NOMO-1 (cell line): Measurements from ENCODE around the gene EYA2.
"Not testable (repeated sequence)": the region's sequence is repeated elsewhere in the genome, so short reads cannot be mapped to it uniquely, and the experiment has no call there.

Source experiments
- DNase-seq, 2 experiments: peaks; one replicate each; lab custom pipeline; 2025; ENCODE audit not compliant: unreplicated experiment in 2 of 2; lab: John Stamatoyannopoulos, UW

Gene EYA2, protein sequence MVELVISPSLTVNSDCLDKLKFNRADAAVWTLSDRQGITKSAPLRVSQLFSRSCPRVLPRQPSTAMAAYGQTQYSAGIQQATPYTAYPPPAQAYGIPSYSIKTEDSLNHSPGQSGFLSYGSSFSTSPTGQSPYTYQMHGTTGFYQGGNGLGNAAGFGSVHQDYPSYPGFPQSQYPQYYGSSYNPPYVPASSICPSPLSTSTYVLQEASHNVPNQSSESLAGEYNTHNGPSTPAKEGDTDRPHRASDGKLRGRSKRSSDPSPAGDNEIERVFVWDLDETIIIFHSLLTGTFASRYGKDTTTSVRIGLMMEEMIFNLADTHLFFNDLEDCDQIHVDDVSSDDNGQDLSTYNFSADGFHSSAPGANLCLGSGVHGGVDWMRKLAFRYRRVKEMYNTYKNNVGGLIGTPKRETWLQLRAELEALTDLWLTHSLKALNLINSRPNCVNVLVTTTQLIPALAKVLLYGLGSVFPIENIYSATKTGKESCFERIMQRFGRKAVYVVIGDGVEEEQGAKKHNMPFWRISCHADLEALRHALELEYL

DNA sequence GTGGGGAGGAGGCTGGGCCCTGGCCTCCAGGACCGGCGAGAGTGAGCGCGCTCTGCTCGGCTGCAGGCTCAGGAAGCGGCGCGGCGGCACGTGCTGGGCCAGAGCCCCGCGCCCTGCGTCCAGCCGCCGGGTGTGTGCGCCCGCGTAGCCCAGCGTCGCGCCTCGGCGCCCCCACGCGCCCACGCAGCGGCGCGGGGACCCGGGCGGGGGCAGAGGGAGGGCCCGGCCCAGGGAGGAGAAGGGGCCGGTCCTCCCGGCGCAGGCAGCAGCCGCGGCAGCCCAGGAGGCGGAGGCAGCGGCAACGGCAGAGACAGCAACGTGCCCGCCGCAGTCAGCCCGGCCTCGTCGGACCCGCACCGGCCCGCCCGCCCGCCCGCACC is at the start of gene EYA2:
EYA2 (plus strand) TSS at position 265 of the 380 bp plus-strand sequence. CDS start 95,168 bp downstream, outside the sequence.
- no peak for DNase-seq

- no peak for DNase-seq
Measured at GRCh38 chr20:46844965-46845364, 49.7 kb upstream of the EYA2 start.

DNA sequence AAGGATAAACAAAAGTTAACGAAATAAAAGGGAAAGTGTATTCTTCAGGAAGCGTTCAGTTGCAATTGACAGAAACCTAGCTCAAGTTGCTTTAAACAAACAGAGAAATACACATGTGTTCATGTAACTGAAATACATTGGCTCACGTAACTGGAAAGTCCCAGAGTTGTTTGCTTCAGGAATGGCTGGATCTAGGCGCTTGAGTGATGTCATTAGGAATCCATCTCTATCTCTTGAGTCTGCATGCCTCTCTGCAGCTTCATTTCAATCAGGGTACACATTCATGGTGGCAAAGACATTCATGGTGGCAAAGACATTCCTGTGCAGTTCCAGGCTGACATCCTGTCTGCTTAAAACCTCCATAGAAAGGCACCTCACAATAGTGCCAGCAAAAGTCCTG is 45.4 kb upstream of the EYA2 start:
- DNase-seq = no peak

DNA sequence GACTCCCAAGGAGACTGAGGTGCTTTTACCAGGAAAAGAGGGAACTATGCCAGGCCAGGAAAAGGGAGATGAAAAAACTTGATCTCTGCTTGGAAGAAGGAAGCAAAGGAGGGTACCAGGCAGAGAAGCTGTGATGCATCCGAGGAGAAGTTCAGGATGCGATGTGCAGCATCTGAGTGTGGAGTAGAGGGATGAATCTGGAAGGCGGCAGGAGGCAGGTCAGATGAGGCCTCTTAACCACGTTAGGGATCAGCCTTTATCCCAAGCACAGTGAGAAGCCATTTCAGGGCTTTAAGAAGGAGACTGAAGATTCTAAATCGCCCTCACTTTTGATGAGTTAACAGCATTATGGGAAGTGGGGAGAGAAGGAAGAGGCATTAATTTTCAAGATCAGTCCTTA is 44.9 kb upstream of the EYA2 start:
- no peak for DNase-seq

GRCh38 chr20:46850416-46850815 is 44.2 kb upstream of the EYA2 start:
- no peak for DNase-seq

DNA sequence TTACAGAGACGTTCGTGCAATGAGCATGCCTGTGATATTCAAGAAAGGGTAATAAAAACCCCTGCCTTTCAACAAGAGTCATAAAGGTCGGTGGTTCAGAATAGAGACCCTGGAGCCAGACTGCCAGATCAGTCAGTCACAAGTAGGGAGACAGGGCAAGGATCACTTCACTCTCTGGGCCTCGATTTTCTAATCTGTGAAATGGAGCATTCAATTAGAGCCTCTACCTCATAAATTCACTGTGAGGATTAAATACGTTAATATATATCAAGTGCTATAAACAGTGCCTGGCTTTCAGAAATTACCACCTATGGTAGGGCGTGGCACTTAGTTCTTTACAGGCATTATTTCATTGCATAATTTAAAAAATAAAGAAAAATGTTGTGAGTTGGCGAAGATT is 43.7 kb upstream of the EYA2 start:
- no peak for DNase-seq

DNA sequence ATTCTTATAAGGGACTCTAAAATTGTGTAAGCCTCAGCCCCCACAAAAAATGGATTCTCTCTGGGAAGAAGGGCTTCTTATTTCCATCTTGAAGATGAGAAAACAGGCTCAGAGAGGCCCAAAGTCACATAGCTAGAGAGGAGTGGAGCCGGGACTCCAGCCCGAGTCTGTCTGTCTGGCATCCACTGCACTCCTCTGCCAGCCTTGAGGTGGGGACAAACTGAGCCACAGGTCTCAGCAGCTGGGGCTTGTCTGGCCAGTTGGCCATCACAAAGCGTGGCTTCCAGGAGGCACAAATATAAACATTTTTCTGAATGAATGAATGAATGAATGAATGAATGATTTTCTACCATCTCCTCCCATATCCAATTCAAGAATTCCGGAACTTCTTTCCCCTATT is 42.9 kb upstream of the EYA2 start:
- no peak for DNase-seq

GRCh38 chr20:46852313-46852712 is 42.3 kb upstream of the EYA2 start:
- no peak for DNase-seq

GRCh38 chr20:46853926-46854325 is 40.7 kb upstream of the EYA2 start:
- no peak for DNase-seq

DNA sequence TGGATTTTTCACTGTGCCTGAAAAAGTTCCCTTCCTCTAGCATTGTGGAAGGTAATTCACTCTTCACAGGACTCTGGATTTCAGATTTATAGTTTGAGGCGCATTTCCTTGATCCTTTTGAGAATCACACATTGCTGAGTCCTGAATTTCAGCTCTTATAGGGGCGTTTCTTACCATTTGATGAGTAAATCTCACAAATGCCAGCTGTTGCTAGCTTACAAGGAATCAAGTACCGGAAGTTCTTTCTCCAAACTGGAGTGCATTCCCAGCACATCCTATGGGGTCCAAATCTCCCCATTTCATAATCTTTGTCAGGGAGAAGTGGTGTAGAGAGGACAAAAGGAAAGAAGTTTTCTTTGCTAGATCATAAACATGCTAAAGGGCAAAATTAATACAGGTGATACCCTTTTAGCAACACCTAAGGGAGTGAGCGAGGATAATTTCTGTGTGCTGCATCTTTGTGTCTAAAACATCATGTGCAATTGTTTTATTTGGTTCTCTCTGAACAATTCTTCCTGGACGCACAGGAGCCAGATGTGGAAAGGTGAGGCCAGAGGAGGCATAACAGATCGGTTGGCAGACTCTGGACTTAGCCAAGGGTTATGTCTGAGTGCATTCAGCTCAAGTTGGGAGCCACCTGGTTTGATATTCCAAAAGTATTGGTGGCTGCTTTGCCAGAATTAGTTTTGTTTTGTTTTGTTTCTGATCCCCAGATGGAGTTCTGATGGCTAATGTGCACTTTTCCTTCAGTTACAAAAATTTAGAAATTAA is 37.4 kb upstream of the EYA2 start:
- DNase-seq = no peak

DNA sequence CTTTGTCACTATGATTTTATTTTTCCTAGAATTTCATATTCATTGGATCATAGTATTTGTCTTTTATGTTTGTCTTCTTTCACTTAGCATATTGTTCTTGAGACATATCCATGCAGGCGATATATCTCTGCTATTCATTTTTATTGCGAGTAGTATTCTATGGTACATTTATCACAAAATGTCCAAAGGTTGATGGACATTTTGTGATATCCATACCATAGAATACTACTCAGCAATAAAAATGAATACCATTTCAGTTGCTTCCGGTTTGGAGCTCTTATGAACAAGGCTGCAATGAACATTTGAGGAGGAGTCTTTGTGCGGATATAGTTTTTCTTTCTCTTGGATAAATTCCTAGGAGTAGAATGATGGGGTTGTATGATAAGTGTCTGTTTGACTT is 28.8 kb upstream of the EYA2 start:
- no peak for DNase-seq

- no peak for DNase-seq
Measured at GRCh38 chr20:46870041-46870440, 24.6 kb upstream of the EYA2 start.

DNA sequence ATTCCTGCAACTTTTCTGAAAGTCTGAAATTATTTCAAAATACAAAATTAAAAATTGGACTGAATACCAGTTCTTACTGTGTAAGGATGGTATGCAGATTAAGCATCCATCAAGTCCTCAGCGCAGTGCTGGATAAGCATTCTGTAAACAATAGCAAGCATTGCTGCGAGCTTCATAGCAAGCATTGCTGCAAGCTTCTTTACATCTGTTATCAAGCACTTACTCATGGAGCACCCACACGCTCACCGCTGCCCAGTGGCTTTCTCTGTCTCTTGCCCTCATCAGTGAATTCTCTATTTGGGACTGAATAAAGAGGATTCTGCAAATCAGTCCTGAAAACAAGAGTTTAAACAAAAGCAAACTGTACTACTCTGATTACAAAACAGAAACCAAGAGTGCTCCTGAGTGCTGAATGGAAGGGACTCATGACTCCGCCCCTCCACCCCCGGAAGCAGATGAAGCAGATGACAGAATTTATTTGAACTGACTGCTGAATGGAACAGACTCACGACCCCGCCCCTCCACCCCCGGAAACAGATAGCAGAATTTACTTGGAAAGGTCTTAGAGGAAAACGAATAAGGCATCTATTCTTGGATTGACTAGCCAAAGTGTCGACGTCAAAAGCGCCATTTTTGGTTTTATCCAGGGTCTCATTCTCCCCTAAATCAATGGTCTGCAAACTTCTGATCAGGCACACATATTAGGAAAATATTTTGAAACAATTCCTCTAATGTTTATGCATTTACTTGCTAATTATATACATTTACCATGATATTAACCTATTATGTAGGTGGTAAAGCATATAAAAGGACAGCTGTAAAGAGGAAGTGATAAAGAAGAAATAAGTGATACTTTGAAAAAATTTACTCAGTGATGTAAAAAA is 22.1 kb upstream of the EYA2 start:
- DNase-seq = no peak

DNA sequence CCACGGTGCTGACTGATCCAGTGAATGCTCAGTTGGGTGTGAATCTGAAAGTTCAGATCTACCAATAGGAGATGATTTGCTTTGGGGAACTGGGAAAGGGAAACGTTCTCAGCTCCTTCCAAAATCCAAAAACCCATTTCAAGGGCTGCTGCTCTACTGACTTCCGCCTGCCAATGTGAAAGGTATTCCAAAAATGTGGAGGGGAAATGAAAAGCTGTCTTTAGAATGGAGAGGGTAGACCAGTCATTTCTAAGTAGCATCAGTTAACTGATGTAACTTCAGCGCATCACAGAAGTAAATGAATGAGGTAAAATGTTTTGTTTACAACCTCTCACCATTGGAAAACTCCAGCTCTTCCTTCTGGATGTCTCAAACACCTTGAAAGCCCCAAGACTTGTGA is 19.6 kb upstream of the EYA2 start:
- DNase-seq = no peak

- DNase-seq = no peak
Measured at GRCh38 chr20:46879386-46879785, 15.3 kb upstream of the EYA2 start.

DNA sequence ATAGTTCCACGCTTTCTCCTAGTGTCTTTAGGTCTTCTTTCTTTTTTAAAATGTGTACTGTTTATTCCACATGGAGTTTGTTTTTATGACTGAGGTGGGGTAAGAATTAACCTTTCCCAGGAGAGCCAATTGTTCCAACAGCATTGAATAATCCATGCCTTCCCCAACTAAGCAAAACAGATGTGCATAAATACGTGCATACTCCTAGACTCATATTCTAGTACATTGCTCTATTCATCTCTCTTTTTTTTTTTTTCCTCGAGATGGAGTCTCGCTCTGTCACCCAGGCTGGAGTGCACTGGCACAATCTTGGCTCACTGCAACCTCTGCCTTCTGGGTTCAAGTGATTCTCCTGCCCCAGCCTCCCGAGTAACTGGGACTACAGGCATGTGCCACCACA is 14.7 kb upstream of the EYA2 start:
- DNase-seq = not testable (repeated sequence)

GRCh38 chr20:46883892-46884291 is 10.8 kb upstream of the EYA2 start:
- no peak for DNase-seq

GRCh38 chr20:46890682-46891081 is 4.0 kb upstream of the EYA2 start:
- DNase-seq = no peak

DNA sequence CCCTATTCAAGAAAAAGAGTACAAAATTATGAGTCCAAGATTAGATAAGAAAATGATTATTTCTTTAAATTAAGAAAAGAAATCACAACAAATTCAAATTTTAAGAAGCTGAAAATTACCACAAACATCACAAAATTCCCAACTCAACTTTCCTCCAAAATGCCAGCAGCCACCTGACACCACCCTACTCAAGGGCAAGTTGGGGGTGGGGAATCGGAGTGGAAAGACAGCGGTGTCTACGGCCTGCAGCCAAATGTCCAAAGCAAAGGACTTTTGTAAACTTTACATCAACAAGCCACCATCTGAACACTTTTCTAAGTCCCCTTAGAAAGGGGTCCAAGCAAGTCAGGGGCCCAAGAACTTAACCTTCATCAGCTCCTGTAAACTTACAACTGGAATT is 1.6 kb upstream of the EYA2 start:
- DNase-seq = no peak

DNA sequence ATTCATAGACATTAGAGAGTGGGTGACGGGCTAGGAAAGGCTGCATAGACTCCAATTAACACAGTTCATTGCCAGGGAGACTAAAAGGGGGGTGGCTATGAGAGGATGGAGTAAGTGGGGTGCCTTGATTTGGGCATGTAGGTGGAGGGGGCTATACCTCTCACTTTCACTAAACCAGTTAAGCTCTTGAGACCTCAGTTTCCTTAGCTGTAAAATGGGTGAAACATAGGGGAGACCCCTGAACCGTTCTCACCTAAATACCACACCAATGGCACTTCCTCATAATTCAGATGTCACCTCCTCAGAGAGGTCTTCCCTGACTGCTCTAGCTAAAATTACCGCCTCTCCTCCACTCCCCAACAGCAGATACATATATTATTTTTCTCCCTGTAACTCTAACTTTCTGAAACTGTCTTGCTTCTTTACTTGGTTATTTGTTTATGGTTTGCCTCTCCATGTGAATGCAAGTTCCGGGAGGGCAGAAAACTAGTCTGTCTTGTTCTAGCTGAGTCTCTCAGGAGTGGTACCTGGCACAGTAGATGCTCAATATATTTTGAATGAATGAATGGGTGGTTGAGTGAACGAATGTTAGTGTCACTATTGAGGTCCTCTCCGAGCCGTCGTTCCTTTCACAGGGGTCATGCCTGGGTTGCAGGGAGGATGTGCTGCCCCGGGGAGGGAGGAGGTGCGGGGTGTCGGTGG is 615 bp upstream of the EYA2 start:
- DNase-seq = no peak
